ENCODE measurements around the gene PRKCSH. TPM values are rescaled to one million over a fixed set of nuclear protein-coding genes. Genes with fewer than 3 reads are reported as not detected.
"Not testable (repeated sequence)": the region's sequence is repeated elsewhere in the genome, so short reads cannot be mapped to it uniquely, and the experiment has no call there.

Gene PRKCSH, protein sequence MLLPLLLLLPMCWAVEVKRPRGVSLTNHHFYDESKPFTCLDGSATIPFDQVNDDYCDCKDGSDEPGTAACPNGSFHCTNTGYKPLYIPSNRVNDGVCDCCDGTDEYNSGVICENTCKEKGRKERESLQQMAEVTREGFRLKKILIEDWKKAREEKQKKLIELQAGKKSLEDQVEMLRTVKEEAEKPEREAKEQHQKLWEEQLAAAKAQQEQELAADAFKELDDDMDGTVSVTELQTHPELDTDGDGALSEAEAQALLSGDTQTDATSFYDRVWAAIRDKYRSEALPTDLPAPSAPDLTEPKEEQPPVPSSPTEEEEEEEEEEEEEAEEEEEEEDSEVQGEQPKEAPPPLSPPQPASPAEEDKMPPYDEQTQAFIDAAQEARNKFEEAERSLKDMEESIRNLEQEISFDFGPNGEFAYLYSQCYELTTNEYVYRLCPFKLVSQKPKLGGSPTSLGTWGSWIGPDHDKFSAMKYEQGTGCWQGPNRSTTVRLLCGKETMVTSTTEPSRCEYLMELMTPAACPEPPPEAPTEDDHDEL
- 100 to 1,000 TPM; 272 to 285 TPM for total RNA-seq

DNA sequence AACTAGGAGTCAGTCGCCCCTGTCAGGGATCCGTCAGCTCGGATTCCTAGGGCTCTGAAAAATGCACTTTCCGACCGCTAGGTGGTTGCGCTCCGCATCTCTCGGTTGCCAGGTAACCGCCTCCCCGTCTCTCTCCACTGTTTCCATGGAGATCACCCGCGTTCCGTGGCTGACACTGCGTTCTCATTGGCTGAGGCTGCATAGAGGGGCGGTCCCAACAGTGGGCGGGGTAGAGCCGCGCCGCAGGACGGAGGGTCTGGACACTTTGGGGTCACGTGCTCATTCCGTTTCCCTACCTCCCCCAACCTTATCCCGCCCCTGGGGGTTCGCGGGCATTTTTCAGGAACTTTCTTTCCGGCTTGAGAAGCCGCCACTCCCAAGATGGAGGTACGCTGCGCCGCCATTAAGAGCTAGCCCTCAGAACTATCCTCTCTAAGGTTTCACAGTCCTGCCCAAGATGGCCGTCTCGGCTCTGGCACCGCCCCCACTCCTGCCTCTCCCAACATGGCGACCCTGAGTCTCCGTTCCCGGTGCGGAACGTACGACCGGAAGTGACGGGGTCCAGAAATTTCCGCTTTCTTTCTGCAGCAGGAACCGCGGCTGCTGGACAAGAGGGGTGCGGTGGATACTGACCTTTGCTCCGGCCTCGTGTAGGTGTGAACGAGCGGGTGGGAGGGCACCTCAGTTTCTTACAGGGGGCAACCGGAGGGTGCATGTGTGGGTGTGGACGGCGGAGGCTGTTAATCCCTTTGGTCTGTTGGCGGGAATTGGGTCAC is at the start of gene PRKCSH, which contains the start of gene ODAD3:
Gene PRKCSH, plus strand, starts transcription at position 579 of the 776 bp plus-strand sequence. CDS start 483 bp downstream, outside the sequence.
Gene ODAD3, minus strand, starts transcription at position 65 of the 776 bp plus-strand sequence. CDS start 105 bp downstream, outside the sequence.
- H3K36me3 Mint-ChIP-seq = peaks cover 15% of the 10 kb centered on the region in 2 donors
- ATAC-seq = peak; percentile 94 to 95
- peak within 1 kb of the TSS; percentile 84 to 99 for H3K27ac Mint-ChIP-seq
- peak; percentile 98 for DNase-seq (ENCODE audit: low spot score in 2 of 2)
- no peaks in the 10 kb centered on the region for H3K9me3 Mint-ChIP-seq

DNA sequence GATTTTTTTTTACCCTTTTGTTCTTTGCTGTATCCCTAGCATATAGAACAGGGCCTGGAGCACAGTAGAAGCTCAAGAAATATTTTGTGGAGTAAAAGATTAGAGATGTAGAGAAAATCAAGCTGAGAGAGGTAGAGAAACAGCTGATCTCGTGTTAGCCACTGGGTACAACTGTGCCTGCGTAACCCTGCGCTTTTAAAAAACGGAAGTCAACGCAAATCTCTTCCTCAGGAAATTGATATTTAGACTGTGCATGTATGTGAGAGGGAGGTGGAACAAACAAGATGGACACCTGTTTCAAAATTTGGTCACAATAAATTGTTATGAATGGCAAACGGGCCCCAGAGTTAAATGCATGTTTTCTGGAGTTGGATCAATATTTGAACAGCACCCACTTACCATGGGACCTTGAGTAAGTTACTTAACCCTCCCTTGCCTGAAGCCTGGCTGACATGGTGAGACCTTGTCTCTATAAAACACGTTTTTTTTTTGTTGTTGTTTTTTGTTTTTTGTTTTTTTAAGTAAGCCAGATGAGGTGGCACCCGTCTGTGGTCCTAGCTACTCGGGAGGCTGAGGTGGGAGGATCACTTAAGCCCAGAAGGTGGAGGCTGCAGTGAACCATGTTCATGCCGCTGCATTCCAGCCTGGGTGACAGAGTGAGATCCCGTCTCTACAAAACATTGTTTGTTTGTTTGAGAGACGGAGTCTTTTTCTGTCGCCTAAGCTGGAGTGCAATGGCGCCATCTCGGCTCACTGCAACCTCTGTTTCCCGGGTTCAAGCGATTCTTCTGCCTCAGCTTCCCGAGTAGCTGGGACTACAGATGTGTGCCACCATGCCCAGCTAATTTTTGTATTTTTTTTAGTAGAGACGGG is 48.0 kb upstream of the PRKCSH start:
- H3K9me3 Mint-ChIP-seq = no peaks in the 10 kb centered on the region
- ATAC-seq (no peak), DNase-seq (ENCODE audit: low spot score in 2 of 2) (no peak)
- no peak overlapping the region for H3K27ac Mint-ChIP-seq
- H3K36me3 Mint-ChIP-seq = no peaks in the 10 kb centered on the region

DNA sequence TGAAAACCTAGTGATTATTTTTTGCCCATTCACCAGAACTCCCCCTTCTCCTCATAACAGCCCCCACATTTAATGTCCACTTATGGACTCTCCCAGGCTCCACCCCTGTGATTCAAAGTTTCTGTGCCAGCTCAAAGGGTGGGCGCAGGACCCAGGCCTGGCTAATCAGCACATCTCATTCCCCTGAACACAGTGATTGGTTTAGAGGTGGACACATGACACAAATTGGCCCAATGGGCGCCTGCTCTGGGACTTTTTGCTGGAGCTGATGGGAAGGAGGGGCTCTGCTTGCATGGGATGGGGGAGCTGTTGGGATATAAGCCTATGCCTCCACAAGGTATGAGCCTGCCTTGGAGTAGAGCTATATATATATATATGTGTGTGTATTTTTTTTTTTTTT is 45.1 kb upstream of the PRKCSH start:
- ATAC-seq = no peak
- H3K27ac Mint-ChIP-seq = no peak overlapping the region
- H3K9me3 Mint-ChIP-seq = no peaks in the 10 kb centered on the region
- DNase-seq (ENCODE audit: low spot score in 2 of 2) = no peak
- H3K36me3 Mint-ChIP-seq = no peaks in the 10 kb centered on the region

DNA sequence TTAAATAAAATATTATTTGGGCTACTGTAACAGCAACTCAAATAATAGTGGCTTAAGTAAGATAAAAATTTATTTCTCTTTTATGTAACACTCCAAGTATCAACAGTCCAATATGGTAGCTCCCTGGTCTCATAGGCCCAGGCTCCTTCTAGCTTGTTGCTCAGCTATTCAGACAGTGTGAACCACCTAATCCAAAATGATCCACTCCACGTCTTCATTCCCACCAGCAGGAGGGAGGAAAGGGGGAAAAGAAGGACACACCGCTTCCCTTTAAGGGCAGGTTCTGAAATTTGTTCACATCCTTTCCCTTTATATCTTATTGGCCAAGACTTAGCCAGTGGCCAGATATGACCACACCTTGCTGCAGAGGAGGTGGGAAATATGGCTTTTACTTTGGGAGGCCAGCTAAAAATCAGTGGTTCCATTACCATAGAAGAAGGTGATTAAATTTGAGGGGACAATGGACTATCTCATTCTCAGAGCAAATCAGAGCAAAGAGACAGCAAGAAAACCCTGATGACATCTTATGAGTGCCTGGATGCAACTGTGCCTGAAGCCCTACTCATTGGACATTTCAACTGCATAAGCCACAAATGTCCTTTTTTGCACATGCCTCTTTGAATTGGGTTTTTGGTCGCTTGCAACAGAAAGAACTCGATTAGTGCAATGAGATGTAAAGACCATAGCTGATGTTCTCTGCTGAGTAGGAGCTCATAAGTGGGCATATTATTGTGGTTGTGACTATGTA is 44.3 kb upstream of the PRKCSH start:
- Mint-ChIP-seq H3K9me3 (no peaks in the 10 kb centered on the region), H3K36me3 (no peaks in the 10 kb centered on the region), H3K27ac (no peak overlapping the region)
- no peak for ATAC-seq
- DNase-seq (ENCODE audit: low spot score in 2 of 2) = no peak

DNA sequence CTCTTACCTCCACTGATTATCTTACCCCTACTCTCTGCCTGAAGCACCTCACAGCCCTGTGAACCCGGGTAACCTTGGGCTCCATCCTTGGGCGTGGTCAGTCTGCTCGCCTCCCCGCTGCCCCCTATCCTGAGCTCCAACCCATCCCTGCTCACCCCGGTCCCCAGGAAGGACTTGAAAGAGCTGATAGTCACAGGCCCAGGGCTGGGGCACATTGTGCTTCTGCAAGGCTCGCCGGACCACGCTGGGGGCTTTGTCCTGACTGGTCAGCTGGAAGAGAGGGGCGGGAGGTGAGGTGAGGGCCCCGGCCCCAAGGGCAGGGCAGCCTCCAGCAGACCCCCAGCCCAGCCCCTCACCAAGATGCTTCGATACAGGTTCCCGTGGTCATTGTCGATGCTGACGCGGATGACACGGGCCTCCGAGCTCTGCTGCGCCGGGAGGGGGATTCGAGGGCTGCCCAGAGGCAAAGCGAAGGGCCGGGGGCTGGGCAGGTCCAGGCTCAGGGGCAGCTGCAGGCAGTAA is 38.3 kb upstream of the PRKCSH start:
- H3K9me3 Mint-ChIP-seq = no peaks in the 10 kb centered on the region
- no peak for DNase-seq (ENCODE audit: low spot score in 2 of 2)
- H3K36me3 Mint-ChIP-seq = no peaks in the 10 kb centered on the region
- no peak overlapping the region for H3K27ac Mint-ChIP-seq
- ATAC-seq = no peak

DNA sequence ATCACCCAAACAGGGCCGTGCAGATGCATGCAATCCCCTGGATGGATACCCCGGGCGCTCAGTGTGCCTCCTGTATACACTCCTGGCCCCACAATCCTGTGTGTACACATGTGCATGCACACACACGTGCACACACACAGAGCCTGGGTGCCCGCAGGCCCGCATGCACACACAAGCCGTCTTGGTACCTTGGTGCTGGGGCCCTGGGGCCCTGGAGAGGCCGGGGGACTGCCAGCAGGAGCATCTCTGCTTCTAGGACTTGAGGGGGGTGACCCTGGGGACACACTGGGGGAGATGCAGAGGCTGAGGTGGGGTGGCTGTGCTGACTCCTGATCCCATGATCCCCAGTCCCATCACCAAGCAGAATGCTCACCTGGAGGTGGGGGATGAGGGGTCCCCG is 35.8 kb upstream of the PRKCSH start:
- DNase-seq (ENCODE audit: low spot score in 2 of 2) (no peak), ATAC-seq (no peak)
- H3K27ac Mint-ChIP-seq = no peak overlapping the region
- no peaks in the 10 kb centered on the region for H3K36me3 Mint-ChIP-seq
- no peaks in the 10 kb centered on the region for H3K9me3 Mint-ChIP-seq

DNA sequence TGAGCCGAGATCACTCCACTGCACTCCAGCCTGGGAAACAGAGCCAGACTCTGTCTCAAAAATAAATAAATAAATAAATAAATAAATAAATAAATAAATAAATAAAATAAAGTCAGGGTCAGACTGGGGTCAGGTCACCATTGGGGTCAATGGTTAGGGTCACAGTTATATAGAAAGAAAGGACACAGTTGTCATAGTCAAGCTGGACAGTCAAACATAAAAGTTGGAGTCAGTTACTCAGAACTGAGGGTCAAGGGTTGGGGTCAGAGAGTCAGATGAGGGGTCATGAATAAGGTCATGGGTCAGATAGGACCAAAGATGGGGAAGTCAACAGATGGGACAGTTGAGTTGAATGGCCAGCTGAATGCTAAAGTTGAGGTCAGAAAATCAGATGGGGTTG is 34.6 kb upstream of the PRKCSH start:
- DNase-seq (ENCODE audit: low spot score in 2 of 2) (no peak), ATAC-seq (no peak)
- H3K36me3 Mint-ChIP-seq = no peaks in the 10 kb centered on the region
- no peak overlapping the region for H3K27ac Mint-ChIP-seq
- no peaks in the 10 kb centered on the region for H3K9me3 Mint-ChIP-seq

DNA sequence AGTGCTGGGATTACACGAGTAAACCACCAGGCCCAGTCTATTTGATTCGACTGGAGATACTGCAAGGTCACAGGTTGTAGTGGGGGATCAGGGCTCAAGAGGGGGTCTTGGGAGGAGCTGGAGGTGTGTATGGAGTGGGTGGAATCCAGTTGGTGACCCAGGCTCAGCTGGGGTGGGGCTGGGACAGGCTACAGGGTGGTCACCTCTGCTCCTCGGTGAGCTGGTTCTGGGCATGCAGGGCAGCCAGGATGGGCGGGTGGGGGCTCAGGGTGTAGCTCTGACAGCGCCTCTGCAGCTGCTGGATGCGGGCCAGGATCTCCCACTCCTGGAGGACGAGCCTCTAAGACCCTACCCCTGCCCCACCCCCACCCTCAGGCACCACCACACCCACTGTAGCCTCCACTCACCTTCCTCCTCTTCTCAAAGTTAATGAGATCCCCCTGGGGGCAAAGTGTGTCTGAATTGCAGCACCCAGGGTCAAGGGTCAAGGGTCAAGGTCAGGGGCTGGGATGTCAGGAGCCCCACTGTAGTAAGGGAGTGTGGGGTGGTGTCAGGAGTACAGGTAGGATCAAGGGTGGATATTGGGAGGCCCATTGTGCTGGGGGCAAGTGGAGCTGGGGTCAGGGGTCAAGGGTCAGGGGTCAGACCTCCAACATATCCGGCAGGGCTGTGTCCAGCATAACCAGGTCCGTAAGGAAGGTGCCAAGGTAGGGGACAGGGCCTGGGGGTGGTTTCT is 33.5 kb upstream of the PRKCSH start:
- no peaks in the 10 kb centered on the region for H3K36me3 Mint-ChIP-seq
- no peaks in the 10 kb centered on the region for H3K9me3 Mint-ChIP-seq
- ATAC-seq = no peak
- no peak overlapping the region for H3K27ac Mint-ChIP-seq
- no peak for DNase-seq (ENCODE audit: low spot score in 2 of 2)

DNA sequence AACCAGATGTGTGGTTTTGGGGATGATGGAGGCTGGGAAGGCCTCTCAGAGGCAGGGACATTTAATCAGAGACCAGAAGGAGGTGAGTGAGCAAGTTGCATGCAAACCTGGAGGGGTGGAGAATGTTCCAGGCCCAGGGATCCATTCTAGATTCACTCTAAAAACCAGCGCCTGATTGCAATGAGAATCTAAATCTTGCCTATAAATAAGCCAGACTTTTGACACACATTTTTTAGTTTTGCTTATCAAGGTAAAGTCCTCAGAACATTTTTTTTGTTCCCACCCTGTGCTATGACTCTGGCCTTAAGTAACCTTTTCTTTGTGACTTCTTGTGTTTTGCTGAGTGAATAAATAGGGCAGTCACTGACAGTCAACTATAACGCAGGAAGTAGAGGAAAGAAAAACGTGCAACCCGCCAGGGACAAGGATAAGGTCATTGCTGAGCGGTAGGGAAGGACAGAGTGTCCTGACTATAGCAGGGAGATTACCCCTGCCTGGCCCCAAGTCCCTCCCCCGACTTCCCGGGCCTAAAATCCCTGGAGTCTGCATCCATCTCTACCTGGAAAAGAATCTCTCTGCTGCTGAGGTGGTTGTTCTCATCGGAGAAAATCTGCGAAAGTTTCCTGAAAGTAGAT is 30.7 kb upstream of the PRKCSH start:
- no peaks in the 10 kb centered on the region for H3K36me3 Mint-ChIP-seq
- ATAC-seq = no peak

DNA sequence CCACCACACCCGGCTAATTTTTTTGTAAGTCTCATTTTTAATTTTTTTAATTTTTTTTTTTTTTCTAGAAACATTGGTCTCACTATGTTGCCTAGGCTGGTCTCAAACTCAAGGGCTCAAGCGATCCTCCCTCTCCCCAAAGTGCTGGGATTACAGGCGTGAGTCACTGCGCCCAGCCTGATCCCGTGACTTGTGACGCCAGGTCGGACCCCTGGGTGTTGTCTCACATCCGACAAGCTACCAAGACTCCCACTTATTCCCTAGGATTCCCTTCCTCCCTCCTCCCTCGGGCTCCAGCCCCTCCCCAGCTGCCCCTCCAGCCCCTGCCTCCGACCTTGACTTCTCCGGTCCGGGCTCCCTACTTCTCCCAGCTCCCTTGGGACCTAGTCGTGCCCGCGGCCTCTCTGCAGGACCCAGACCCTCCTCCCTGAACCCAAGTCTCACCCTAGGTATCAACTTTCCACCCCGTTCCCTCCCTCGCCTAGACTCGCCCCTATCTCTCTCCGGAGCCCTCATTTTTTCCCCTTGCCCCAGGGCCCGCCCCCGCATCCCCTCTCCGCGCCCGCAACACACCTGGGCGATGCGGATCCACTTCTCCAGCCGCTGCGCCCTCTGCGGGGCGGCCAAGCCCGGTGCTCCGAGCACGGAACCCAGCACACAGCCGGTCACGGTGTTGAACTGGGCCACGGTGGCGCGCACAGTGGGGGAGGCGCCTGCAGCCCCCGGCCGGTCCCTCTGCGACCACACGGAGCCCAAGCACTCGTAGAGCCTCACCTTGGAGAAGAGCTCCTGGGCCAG is 29.4 kb upstream of the PRKCSH start:
- DNase-seq (ENCODE audit: low spot score in 2 of 2) (peak in 1 of 2 donors; percentile 48), ATAC-seq (peak; percentile 67 to 77)
- H3K27ac Mint-ChIP-seq = no peak overlapping the region
- no peaks in the 10 kb centered on the region for H3K36me3 Mint-ChIP-seq
- H3K9me3 Mint-ChIP-seq = no peaks in the 10 kb centered on the region

More for the DNA sequence above, 30.7 kb upstream of the PRKCSH start:
- no peaks in the 10 kb centered on the region for H3K9me3 Mint-ChIP-seq
- DNase-seq (ENCODE audit: low spot score in 2 of 2) = no peak
- no peak overlapping the region for H3K27ac Mint-ChIP-seq

DNA sequence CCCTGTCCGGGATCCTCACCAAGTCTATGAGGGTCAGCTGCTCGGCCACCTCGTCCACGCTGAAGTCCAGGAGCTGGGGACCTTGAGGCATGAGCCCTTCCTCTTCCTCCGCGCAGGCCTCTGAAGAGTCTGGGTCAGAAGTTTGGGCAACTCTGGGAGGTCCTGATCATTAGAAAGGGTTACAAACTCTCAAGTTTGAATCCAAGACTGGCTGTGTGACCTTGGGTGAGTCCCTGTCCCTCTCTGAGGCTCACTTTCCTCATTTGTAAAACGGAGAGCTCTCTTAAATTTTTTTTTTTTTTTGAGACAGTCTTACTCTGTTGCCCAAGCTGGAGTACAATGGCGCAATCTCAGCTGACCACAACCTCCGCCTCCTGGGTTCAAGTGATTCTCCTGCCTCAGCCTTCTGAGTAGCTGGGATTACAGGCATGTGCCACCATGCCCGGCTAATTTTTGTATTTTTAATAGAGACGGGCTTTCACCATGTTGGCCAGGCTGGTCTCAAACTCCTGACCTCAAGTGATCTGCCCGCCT is 28.7 kb upstream of the PRKCSH start:
- not testable (repeated sequence) for H3K36me3 Mint-ChIP-seq; H3K9me3 Mint-ChIP-seq; DNase-seq (ENCODE audit: low spot score in 2 of 2); H3K27ac Mint-ChIP-seq; ATAC-seq

DNA sequence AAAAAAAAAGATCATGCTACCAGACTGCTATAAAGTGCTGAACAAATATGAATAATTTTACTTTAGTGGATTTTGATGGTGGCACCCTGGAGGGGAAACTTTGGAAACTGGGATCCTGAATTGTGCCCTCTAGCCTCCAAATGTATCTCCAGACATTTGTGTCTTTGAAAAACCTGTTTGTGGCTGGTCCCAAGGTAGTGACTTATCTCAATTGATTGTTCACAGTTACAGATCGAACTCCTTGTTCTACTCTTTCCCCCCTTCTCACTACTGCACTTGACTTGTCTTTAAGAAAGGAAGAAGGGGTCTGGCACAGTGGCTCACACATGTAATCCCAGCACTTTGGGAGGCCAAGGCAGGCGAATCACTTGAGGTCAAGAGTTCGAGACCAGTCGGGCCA is 26.8 kb upstream of the PRKCSH start:
- H3K9me3 Mint-ChIP-seq = no peaks in the 10 kb centered on the region
- DNase-seq (ENCODE audit: low spot score in 2 of 2) = no peak
- no peak for ATAC-seq
- H3K36me3 Mint-ChIP-seq = no peaks in the 10 kb centered on the region
- no peak overlapping the region for H3K27ac Mint-ChIP-seq

DNA sequence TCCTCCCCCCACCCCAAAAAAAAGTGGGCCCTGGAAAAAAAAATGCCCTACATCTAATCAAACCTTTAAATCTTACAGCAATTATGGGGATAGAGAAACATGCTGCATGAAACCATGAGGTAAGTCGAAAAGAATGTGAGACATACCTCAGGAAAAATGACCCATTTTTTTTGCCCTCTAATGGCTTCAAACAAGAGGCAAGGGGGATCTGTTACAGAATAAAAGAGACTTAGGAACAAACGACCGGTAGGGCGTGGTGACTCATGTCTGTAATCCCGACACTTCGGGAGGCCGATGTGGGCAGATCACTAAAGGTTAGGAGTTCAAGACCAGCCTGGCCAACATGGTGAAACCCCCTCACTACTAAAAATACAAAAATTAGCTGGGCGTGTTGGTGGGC is 24.8 kb upstream of the PRKCSH start:
- no peak overlapping the region for H3K27ac Mint-ChIP-seq
- ATAC-seq (no peak), DNase-seq (ENCODE audit: low spot score in 2 of 2) (no peak)
- H3K36me3 Mint-ChIP-seq = no peaks in the 10 kb centered on the region
- H3K9me3 Mint-ChIP-seq = no peaks in the 10 kb centered on the region

DNA sequence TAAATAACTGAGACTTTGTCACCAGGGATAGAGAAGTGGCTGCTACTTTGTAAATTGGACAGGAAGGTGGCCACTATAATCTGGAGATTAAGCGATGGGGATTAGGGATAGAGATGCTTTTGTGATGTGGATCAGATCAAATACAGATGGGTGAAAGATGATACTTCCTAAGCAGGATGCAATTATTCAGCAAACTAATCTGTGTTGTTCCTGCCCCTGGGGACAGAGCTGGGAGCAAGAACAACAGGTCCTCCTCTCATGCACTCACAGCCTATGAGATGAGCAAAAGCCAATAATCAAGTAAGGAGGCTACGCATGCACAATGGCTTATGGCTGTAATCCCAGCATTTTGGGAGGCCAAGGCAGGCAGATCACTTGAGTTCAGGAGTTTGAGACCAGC is 20.9 kb upstream of the PRKCSH start:
- H3K9me3 Mint-ChIP-seq = no peaks in the 10 kb centered on the region
- no peaks in the 10 kb centered on the region for H3K36me3 Mint-ChIP-seq
- ATAC-seq = no peak
- no peak overlapping the region for H3K27ac Mint-ChIP-seq
- no peak for DNase-seq (ENCODE audit: low spot score in 2 of 2)
